ENCODE measurements around the gene RIN3.

GRCh38 chr14:92503756-92504491 is 9.7 kb upstream of the RIN3 start:
- TF ChIP-seq POLR2A (IDR thresholded peaks at IDR 0.05) = no peak
- TF ChIP-seq CTCF (IDR thresholded peaks at IDR 0.05) = no peak
- TF ChIP-seq POLR2AphosphoS5 (IDR thresholded peaks at IDR 0.05) = no peak
